Measurements from ENCODE around the gene SFXN3.

The SFXN3 gene

DNA sequence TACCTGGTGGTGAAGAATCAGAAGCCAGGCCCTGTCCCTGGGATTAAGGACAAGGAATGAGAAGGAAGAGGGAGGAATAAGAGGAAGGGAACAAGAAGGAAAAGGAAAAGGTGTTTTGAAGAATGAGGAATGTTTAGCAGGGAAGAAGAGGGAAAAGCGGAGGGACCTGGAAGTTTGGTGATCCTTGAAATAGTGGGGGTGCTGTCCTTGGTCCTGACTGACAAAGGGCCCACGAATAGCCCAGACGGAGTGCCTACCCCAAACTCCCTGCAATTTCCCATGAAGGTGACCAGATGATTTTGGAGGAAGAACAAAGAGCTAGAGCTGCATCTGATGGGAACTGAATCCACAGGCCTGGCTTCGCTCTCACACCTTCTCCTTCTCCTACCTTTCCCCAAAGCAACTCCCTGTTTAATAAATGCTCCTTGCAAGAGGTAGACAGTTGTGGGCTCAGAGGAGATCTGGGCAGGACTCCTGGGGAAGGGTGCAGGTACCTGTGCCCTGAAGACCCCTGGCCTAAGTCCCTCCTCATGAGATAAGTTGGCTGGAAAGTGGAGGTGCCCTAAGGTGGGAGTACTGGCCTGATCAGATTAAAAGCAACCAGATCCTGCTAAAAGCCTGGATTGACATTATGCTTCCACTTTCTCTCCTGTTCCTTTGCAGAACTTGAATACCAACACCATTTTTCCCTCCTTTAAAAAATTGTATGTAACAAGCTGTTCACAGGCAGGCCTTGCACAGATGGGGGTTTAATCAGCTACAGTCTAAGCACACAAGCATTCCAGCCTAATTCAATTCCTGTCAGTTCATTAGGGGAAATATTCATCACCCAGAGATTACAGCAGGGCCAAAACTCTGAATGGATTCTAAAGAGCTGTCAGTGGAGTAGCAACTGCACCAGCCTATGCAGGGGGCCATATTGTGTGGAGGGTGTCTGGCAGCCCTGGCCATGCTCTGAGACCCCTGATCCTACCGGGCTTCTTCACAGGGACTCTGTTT, 50.2 kb downstream of the SFXN3 start:
- no peak for DNase-seq

- no peak for DNase-seq
These were observed 54.8 kb downstream of the SFXN3 start for GRCh38 chr10:101085846-101086245.

- no peak for DNase-seq
These were observed 56.3 kb downstream of the SFXN3 start for GRCh38 chr10:101087376-101087775.

- no peak for DNase-seq
These were observed 56.9 kb downstream of the SFXN3 start for GRCh38 chr10:101087965-101088364.

GRCh38 chr10:101089520-101090299, 58.7 kb downstream of the SFXN3 start:
- no peak for DNase-seq

DNA sequence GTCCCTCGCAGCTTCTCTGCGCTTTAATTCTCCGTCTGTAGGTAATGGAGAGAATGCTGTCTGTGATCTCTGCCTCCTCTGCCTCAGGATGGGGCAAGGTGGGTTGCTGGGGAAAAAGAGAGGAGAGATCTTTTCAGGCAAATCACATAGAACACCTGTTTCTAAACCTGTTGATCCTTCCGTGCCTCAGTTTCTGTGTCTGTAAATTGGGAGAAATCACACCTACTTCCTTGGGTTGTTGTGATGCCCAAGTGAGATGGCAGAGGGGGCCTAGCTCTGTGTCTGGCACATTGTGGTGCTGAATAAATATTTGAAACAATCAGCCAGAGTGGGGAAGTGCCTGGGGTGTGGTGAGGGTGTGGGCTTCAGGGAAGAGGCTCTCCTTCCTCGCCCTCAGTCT, 59.6 kb downstream of the SFXN3 start:
- DNase-seq = no peak

Data from activated T-cell treated with anti-CD3 and anti-CD28 coated beads for 4 hours (primary cell).